Stimulated activated CD4-positive, alpha-beta T cell treated with anti-CD3 and anti-CD28 coated beads, Interleukin-1b, Interleukin-23, amount 100 ng/mL, for 24 hours (primary cell): ENCODE data around the gene LDLRAD3.

ENCODE experiments used
- DNase-seq, 4 experiments: peaks; one replicate each; pipeline ENCODE4 v3.0.0-alpha.2; 2020; ENCODE audit warnings: low read depth in 4 of 4, low spot score in 1 of 4

Gene LDLRAD3

GRCh38 chr11:36195496-36196354 is 251.9 kb downstream of the LDLRAD3 start:
- no peak for DNase-seq

DNA sequence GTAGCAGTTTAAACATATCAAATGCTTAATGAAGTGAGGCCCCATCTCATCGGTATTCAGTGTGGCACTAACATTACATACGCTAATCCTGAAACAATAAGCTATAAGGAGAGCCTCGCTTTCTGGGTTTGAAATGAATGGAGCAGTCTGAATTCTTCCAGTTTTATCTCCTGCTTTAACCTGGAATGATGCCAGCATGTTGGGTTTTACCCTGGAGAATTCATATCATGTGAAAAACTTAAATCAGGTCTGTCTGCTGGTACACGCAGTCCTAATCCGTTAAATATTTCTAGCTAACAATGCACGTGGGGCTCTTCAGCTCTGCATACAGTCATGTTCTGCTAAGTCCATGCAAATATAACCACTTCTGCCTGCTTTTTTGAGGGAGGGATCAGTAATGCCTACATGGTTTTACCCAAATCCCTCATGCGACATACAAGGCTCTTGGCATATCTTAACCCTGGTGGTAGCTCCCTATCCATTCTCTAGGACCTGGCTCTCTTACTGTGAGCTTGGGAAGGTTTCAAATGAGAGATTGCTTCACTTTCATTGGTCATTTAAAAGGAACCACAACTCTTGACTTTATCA is 252.6 kb downstream of the LDLRAD3 start:
- no peak for DNase-seq

- DNase-seq, result no peak
These were observed 257.5 kb downstream of the LDLRAD3 start for GRCh38 chr11:36201411-36201810.

DNA sequence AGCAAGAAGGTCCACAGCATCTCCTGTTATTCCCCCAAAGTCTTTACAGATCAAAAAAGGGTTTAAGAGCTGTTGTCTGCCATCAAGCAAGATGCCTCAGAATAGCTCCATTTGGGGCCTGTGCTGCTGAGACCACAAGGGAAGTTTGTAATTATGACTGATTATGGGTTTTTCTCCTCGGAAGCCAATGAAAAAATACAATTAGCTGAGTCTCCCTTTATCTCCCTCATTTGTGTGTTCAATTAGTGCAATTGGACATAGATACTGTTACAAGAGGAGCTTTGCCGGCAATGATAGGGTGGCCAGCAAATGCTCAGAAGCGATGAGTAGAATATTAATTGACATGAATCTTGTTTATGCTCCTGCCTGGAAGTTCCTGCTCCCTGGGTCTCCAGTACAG is 261.7 kb downstream of the LDLRAD3 start:
- DNase-seq, result no peak

GRCh38 chr11:36210529-36210928 is 266.7 kb downstream of the LDLRAD3 start:
- no peak for DNase-seq

DNA sequence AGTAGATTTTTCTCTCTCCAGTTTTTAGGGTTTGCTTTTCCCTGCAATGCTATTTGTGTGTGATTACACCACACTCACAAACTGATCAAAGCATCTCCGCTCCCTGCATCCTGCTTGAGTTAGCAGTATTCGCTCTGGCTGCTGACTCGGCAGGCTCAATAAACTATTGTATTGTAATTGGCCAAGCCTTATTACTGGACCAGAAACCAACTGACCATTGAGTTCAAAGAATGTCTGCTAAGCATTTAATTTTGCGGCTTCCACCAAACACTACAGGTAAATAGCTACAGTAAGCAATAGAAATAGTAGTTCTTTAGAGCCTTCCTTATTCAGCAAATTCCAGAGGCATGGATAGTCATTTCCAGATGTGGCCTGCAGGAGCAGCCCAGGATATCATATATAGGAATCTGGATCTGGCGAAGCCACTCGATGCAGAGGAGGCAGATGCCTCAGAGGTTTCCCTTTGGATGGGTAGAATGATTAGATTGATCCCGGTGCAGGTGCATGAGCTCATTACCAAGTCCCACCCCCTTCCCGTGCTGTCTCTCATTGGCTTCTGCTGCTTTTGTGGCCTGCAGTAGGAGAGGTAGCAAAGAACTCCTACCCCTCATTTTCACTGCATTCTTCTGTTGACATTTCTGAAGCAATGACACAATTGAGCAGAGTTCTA is 268.0 kb downstream of the LDLRAD3 start:
- no peak for DNase-seq

GRCh38 chr11:36212564-36213392 is 268.9 kb downstream of the LDLRAD3 start:
- no peak for DNase-seq

- no peak for DNase-seq
These were observed 269.6 kb downstream of the LDLRAD3 start for GRCh38 chr11:36213393-36213840.

DNA sequence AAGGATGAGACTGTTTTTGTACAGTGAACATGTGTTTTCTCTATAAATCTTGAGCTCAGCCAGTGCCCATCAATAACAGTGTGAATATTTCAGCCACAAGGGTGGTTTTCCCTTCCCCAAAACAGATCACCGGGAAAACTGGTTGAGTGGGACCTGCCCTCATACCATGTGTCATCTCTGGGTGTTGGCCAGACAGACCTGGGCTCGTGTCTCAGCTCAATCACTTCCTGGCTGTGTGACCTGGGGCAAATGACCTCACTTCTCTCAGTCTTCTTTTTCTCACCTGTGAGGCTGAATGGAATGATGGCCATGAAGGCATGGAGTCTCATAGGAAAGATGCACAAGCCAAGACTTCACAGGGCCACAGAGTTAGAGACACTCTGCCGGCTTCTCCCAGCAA is 270.6 kb downstream of the LDLRAD3 start:
- no peak for DNase-seq

DNA sequence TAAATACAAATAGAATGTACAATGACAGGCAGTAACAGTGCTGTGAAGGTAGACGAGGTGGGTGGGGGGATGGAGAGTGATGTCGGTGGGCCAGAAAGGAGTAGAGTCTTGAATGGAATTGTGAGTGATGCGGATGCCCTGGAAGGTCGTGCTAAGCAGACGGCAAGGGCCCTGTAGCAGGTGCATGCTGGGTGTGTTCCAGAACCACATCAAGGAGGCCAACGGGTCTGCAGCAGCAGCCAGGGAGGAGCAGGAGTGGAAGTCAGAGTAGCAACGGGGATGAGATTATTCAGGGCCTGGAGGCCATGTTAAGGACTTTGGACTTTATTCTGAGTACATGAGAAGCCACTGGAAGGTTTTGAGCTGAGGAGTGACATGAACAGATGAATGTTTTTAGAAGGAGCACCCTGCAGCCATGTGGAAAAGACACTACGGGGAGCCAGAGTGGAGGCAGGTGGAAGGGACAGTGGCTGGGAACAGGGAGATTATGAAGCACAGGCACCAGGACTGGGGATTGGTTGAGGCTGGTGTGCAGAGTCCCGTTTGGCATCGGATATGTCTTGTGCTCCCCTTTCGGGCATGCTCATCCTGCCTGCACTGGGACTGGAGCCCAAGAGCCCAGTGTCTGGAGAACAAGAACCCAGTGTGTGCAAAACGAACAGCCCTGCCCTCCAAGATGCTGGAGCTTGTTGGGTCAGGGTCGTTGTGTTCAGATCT is 271.3 kb downstream of the LDLRAD3 start:
- DNase-seq, result no peak

- no peak for DNase-seq
These were observed 271.8 kb downstream of the LDLRAD3 start for GRCh38 chr11:36215693-36216060.

DNA sequence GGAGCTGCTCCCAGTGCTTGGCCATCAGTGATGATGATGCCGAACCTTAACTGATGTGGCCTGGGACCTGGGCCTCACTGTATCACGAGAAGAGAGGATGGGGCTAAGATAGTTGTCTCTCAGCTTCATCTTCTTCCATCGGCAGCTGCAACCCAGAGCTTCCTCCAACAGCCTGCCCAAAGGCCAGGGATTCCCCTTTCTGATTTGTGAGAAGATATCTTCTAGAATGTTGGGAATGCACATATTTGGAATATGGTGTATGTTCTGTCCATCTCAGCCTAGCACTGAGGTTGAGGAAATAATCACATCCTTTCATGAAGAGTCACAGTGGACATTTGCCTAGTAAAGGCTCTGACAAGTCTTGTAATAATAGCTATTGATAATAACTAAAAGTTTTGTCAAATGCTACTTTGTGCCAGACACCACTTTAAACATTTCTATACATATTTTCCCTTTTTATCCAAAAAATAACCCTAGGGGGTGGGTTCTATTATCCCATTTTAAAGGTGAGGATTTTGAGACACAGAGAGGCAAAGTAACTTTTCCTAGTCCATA is 272.3 kb downstream of the LDLRAD3 start:
- no peak for DNase-seq

GRCh38 chr11:36218283-36218921 is 274.5 kb downstream of the LDLRAD3 start:
- DNase-seq, result no peak

DNA sequence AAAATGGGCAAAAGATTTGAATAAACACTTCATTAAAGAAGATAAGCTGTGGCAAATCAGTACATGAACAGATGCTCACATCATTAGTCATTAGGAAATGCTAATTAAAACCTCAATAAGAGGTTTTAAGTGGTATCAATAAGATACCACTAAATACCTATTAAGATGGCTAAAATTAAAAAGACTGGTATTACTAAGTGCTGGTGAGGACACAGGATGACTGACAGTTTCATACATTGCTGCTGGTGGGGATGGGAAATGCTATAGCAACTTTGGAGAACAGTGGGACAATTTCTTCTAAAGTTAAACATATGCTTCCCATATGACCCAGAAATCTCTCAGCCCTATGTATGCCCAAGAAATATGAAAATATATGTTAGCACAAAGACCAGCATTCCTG is 276.1 kb downstream of the LDLRAD3 start:
- DNase-seq, result no peak

GRCh38 chr11:36222831-36223635 is 279.2 kb downstream of the LDLRAD3 start:
- no peak for DNase-seq

DNA sequence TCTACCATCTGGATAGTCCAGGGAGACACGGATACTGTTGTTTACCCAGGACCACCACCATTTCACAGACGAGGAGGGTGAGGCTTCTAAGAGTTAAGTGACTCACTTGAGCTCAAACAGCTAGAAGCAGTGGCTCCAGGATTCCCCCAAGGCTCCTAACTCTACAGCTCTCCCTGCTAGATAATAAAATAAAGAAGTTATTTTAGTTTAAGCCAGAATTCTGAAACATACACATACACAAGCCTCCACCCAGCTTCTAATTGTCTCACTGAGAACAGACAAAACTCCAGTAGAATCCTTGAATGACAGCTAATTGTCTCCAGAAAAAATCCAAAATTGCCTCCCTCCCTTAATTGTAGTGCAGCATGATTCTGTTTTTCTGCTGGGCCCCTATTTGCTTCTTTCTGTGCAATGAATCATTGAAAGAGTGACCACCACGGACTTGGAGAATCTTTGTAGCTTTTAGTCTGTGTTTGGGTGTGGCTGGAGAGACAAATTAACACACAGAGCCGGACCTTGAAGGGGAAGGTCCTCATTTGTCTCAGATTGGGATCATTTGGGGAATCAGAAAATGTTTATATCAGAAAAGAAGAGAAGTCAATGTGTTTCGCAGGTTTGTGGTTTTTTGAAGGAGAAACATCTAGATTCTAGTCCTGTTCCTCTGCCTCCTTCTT is 280.5 kb downstream of the LDLRAD3 start:
- DNase-seq, result no peak

- DNase-seq, result no peak
These were observed 283.2 kb downstream of the LDLRAD3 start for GRCh38 chr11:36227044-36227443.

- DNase-seq, result no peak
These were observed 284.8 kb downstream of the LDLRAD3 start for GRCh38 chr11:36228689-36229088.
